Stimulated activated CD8-positive, alpha-beta memory T cell treated with anti-CD3 and anti-CD28 coated beads, Interleukin-4, amount 100 ng/mL, for 48 hours (primary cell): Measurements from ENCODE around the gene ADCK1.
"Not testable (repeated sequence)": the region's sequence is repeated elsewhere in the genome, so short reads cannot be mapped to it uniquely, and the experiment has no call there.

ENCODE experiments used
- DNase-seq: peaks from one replicate; pipeline ENCODE4 v3.0.0-alpha.2; 2020

The ADCK1 gene

GRCh38 chr14:77866932-77867331 lies 67.0 kb downstream of the ADCK1 start:
- no peak for DNase-seq

GRCh38 chr14:77867476-77867875 lies 67.6 kb downstream of the ADCK1 start:
- DNase-seq: no peak

DNA sequence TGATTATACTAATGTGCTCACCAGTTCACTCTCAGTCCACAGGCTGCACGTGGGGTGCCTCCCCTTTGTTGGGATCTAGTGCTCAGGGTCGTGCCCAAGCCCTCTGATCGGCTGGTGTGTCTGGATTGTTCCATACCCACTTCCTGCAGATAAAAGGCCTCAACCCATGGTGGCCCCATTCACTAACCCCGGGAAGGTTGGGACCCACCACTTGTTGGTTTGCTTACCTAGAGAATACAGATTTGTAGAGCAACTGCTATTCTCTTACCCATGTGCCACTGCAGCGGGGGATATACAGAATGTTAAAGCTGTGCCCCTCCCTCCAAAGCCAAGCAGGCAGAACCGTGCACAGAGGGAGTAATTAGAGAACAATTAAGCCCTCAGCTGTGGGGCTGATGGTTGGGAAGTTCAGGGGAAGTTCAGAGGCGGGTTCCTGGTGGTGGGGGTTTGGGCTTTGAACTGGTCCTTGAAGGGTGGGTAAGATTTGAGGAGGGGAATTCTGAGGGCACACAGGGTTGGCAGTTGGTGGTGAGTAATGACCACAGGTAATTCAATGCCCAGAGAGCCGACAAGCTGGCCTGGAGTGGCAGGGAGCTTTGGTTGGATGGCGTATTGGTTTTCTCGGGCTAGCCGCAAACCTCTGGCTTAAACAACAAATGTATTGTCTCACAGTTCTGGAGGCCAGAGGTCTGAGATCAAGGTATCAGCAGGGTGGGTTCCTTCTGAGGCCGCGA lies 68.8 kb downstream of the ADCK1 start:
- no peak for DNase-seq

DNA sequence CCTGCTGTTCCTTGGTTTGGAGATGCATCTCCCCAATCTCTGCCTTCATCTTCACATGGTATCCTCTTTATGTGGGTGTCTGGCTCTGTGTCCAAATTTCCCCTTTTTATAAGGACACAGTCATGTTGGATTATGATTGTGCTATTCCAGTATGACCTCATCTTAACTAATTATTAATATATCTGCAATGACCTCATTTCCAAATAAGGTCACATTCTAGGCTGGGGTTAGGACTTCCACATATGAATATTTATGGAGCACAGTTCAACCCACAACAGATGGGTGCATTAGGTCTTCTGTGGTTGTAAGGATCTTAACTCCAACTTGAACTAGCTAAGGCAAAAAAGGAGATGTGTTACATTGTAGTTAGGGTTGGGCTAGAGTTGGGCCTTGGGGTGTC lies 69.4 kb downstream of the ADCK1 start:
- DNase-seq: no peak

- DNase-seq: no peak
Measured at GRCh38 chr14:77870646-77871045, 70.7 kb downstream of the ADCK1 start.

GRCh38 chr14:77872152-77872551 lies 72.2 kb downstream of the ADCK1 start:
- no peak for DNase-seq

- no peak for DNase-seq
Measured at GRCh38 chr14:77872983-77873382, 73.1 kb downstream of the ADCK1 start.

- no peak for DNase-seq
Measured at GRCh38 chr14:77878783-77879182, 78.9 kb downstream of the ADCK1 start.

DNA sequence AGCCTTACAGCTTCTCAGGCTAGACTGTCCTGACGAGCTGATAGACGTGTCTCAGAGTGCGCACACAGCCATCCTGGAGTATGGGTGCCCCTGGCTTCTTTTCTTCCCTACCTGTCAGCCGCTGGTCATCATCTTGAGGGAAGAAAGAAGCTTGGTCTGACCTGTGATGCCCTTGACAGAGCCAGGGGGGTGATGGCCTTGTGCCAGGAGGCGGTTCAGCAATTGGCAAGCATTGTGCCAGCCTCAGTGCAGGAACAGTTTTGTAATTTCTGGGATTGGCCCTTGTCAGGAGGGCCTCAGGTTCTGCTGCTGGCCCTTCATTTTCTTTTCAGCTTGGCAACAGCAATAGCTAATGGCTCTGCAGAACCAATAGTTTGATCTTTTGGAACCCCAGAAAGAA lies 80.1 kb downstream of the ADCK1 start:
- DNase-seq: no peak

GRCh38 chr14:77882098-77882497 lies 82.2 kb downstream of the ADCK1 start:
- DNase-seq: no peak

DNA sequence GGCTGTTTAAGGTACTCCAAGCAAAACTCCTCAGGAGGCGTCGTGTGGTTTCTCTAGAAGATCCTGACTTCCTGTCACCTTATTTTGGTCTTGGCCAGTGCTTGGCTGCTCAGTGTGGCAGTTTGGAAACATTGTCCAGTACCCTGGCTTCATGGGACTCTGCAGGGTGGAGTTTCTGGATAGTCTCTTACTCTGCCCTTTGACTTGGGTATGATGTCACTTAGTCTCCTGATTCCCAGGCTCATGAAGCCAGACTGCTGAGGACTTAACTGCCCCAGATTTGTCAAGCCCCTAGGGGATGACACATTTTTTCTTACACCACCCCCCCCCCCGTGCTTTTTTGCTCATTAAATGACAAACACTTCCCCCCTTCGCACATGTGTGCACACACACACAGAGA lies 82.7 kb downstream of the ADCK1 start:
- DNase-seq: no peak

DNA sequence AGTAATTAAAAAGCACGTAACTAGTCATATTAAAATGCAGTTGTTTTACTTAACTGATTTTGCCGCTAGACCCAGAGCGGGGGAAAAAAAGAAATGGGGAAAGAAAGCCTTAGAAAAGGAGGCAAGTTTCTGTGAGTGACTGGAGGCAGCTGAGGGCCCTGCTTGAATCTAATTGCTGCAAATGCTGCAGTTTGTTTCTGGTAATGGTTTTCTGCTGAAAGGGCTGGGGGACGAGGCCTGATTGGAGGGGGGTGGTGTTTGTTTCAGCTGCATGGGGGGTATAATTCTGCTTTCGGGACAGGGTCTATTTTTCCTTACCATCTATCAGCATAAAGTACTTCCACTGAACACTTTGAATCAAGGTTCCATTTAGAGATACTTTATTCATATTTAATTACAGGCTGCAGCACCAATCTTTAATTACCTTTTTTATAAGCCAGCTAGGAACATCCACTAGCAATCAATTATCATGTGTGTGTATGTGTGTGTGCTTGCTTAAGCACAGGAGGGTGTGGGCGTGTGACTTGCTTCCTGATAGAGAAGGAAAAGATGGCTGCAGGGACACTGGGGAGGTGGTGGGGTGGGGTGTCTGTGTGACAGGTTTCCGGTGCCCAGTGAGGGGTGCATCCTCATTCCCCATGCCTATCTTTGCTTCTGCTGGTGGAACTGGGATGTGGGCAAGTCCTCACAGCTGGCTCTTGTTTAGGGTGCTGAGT lies 83.4 kb downstream of the ADCK1 start:
- DNase-seq: no peak

DNA sequence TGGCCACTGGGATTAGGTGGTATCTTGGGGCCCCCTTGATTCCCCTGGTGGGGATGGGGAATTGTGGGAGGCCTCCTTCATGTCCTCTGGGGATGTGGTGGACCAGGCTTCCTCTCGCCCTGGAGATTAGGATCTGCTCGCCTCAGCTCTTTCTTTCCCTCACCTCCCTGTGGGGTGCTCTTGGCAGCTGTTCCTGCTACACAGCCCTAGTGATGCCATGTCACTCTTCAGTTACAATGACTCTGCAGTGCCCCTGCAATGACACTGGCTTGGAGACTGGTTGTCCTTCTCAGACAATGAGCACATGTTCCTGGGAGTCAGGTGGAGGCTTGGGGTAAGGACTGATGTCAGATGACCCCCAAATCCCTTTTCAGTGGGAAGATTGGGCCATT lies 83.9 kb downstream of the ADCK1 start:
- DNase-seq: no peak

- no peak for DNase-seq
Measured at GRCh38 chr14:77885367-77885766, 85.5 kb downstream of the ADCK1 start.

DNA sequence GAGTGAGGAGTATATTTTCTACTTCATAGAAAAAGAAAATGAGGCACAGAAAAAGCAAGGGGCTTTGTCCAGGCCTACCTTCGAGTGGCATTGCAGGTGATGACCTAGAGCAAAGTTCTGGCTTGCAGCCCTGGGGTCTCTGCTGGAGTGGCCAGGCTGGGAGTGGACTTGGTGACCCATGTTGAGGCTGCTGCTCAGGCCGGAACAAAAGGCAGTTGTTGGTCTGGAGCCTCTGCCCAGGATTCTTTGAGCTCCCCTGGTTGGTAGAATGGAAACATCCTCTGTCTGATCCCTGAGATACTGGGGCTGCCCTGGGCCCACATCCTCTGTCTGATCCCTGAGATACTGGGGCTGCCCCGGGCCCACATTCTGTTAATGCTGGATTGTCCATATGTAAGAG lies 86.1 kb downstream of the ADCK1 start:
- DNase-seq: no peak

DNA sequence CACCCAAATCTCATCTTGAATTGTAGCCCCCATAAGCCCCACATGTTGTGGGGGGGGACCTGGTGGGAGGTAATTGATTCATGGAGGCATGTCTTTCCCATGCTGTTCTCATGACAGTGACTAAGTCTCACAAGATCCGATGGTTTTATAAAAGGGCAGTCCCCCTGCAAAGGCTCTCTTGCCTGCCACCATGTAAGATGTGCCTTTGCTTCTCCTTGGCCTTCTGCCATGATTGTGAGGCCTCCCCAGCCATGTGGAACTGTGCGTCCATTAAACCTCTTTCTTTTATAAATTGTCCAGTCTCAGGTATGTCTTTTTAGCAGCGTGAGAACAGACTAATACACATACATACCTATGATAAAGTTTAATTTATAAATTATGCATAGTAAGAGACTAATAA lies 89.0 kb downstream of the ADCK1 start:
- not testable (repeated sequence) for DNase-seq

GRCh38 chr14:77889971-77890442 lies 90.1 kb downstream of the ADCK1 start:
- DNase-seq: no peak

- no peak for DNase-seq
Measured at GRCh38 chr14:77890873-77891272, 91.0 kb downstream of the ADCK1 start.

DNA sequence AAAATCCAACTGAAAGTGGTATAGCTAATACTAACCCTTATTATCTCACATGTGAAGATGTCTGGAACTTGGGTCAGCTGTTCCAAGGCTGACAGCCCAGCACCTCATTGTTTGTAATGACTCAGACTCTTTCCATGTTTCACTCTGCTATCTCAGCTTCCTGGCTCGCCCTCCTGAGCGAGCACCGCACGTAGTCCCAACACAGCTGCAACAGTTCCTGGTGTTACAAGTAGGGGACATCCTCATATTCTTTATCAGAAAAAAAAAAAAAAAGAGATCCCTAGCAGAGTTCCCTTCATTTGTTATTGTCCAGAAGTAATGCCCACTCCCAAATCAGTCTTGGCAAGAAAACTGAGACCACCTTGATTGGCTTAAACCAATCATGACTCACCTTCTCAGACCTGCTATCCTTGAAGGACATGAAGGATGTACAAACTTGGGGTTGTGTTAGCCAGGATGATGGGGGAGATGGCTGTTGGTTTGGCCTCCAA lies 92.5 kb downstream of the ADCK1 start:
- no peak for DNase-seq

- DNase-seq: no peak
Measured at GRCh38 chr14:77892890-77893484, 93.1 kb downstream of the ADCK1 start.

DNA sequence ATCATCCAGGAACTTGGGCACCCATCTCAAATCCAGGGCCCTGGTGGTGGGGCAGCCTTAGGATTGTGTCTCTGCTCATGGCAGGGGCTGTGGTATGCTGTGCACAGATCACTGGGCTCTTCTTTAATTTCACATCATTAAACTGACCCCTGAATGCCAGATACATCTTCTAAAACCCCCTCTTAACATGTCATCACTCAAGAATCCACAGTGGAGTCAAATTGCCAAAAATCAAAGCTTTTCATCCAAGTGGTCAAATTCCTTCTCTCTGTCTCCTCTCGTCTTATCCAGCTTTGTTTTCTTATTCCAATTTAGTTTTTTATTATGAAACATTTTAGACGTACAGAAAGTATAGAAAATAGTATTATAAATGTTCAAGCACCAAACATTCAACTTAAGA lies 97.5 kb downstream of the ADCK1 start:
- no peak for DNase-seq

DNA sequence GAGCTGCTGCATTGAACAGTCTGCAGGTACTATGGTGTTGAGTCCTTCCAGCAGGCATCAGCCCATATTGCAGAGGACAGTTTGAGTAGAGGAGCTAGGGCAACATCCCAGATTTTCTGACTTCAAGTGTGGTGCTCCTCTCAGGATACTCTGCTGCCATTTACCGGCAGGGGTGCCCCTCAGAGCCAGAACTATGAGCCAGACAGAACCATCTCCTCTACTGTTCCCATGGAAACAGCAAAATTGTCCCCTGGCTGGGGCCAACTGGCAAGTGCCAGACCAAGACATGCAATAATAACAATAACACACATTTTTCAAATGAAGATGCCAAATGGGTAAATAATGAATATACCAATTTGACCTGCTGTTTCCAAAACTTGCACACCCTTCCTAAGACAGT lies 102.9 kb downstream of the ADCK1 start:
- DNase-seq: no peak

GRCh38 chr14:77903221-77903620 lies 103.3 kb downstream of the ADCK1 start:
- no peak for DNase-seq
